ENCODE measurements around the gene C2CD4D. TPM values are rescaled to one million over a fixed set of nuclear protein-coding genes. Genes with fewer than 3 reads are reported as not detected.
"Not testable (repeated sequence)": the region's sequence is repeated elsewhere in the genome, so short reads cannot be mapped to it uniquely, and the experiment has no call there.

The C2CD4D gene
- total RNA-seq, 1 experiment from 2014 or later, result not detected

- no peak for DNase-seq (ENCODE audit: extremely low read depth, low read depth)
Observed at GRCh38 chr1:151859891-151860293, 20.3 kb upstream of the C2CD4D start.

- DNase-seq (ENCODE audit: extremely low read depth, low read depth), result no peak
Observed at GRCh38 chr1:151858886-151859665, 19.5 kb upstream of the C2CD4D start.

- DNase-seq (ENCODE audit: extremely low read depth, low read depth), result no peak
Observed at GRCh38 chr1:151858030-151858746, 18.6 kb upstream of the C2CD4D start.

GRCh38 chr1:151855933-151856332 is 16.3 kb upstream of the C2CD4D start:
- DNase-seq (ENCODE audit: extremely low read depth, low read depth), result no peak

GRCh38 chr1:151855516-151855915 is 15.9 kb upstream of the C2CD4D start:
- DNase-seq (ENCODE audit: extremely low read depth, low read depth), result not testable (repeated sequence)

DNA sequence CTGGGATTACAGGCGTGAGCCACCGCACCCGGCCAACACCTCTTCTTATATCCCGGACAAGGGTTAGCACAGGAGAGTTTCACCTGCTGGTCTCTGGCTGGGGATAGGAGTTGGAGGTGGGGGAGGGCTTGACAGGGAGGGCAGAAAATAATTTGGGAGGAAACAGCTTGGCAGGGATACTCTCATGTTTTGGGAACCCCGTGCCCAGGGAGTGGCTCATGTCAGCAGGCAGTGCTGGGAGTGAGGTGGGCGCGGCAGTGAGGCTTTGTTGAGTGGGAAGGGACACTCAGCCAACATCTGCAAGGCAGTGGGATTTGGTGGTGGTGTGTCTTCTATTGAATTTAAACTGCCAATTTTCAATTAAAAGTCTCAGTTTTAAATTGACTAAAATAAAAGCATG is 15.0 kb upstream of the C2CD4D start:
- no peak for DNase-seq (ENCODE audit: extremely low read depth, low read depth)

- no peak for DNase-seq (ENCODE audit: extremely low read depth, low read depth)
Observed at GRCh38 chr1:151853411-151853943, 13.9 kb upstream of the C2CD4D start, which contains the start of gene THEM5. Gene THEM5 (minus strand): TSS chr1:151853712. CDS start chr1:151853565, 147 bp downstream.

DNA sequence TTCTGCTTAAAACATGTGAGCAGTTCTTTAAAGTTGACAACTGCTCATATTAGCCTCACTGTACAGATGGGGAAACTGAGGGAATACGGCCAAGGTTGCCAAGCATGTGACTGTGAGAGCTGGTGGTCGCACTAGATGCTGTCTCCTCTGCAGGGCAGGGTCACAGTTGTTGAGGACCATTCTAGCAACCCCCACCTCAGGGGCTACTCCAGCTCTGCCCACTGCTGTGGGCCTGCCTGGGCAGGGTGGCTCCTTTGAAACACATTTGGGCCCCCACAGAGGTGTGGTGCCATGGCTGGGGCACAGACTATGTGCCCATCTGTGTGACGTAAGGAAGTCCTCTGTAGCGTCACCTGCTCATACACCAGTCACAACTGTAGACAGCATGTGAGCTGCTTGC is 13.1 kb upstream of the C2CD4D start:
- DNase-seq (ENCODE audit: extremely low read depth, low read depth), result no peak

DNA sequence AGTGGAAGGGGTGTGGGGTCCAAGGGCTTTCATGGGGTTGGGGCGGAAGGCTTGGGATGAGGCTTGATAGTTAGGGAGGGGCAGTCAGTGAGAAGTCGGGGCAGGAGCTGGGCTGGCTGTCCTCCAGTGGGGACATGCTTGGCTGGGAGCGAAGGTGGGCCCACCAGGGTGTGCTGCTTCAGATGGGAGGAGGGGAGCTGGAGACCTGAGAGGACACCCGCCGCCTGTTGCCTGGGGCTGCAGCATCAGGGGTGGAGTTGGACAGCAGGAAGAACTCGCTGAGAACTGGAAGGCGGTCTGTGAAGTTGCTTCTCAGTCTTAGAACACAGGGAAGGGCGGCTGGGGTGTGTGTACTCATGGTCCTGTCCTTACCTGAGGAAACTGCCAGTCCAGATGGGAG is 12.3 kb upstream of the C2CD4D start:
- DNase-seq (ENCODE audit: extremely low read depth, low read depth), result no peak

GRCh38 chr1:151849871-151850270 is 10.3 kb upstream of the C2CD4D start:
- no peak for DNase-seq (ENCODE audit: extremely low read depth, low read depth)

DNA sequence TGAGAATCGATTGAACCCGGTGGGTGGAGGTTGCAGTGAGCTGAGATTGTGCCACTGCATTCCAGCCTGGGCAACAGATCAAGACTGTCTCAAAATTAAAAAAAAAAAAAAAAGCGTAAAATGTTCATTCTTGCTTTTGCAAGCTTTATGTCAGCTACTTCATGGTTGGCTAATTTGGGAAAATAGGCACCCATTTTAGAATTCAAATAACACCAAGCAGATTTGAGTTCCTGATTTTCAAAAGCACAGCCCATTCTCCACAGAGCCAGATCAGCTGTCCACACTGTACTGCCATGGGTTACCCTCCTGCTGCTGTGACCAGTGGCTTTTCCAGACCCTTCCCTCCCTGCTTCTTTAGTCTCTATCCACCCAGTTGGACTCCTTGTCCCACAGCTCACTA is 9.5 kb upstream of the C2CD4D start:
- no peak for DNase-seq (ENCODE audit: extremely low read depth, low read depth)

DNA sequence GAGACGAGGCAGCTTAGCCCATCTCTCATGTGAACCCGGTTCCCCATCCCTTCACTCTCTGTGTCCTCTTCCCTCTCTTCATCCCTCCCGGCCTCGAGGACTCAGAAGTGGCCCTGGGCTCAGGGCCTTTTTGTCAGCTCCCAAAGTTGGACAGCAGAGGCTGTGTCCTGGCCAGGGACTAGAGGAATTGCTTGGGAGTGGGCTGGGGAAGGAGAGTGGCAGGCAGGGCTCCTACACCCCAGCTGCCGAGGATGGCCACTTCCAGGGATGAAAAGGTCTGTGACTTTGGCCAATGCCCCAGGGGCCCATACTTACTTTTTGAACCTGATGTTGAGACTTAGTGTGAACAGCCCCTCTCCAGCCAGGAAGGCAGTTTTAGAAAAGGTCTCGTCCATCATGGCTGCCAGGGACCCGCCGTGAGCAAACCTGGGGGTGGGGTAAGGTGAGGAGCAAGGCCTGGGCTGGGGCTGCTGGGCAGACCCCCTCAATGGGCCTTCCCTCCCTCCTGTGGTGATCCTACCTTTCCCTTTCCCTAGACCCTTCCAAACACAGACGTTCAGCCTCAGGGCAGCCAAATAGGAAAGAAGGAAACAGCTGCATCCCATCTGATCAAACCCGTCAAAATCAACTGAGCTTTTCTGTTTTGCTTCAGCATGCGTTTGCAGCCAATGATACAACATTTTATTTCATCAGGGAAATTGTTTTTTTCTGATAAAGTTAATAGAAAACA is 8.4 kb upstream of the C2CD4D start:
- no peak for DNase-seq (ENCODE audit: extremely low read depth, low read depth)

GRCh38 chr1:151846686-151847237 is 7.1 kb upstream of the C2CD4D start:
- no peak for DNase-seq (ENCODE audit: extremely low read depth, low read depth)

DNA sequence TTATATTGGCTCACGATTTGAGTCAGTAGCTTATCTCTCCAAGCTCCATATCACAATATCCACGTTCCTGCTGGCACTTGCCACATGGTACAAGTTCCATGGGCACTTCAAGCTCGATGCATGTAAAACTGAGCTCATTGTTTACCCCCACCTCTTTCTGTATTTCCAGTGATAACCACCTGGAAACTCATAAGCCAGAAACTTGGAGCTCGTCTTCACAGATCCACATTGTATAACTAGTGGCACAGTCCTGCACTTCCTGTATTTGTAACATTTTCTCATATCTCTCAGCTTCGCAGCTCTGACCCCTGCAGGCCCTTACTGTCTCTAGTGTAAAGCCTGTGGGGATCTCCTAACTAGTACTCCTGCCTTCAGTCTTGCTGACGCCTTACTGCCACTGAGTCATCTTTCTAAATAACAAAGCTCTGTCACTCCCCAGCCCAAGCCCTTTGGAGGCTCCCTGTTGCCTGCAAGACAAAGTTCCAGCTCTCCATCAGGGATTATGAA is 6.5 kb upstream of the C2CD4D start:
- DNase-seq (ENCODE audit: extremely low read depth, low read depth), result peak; percentile 54

GRCh38 chr1:151843398-151843797 is 3.8 kb upstream of the C2CD4D start:
- DNase-seq (ENCODE audit: extremely low read depth, low read depth), result no peak

DNA sequence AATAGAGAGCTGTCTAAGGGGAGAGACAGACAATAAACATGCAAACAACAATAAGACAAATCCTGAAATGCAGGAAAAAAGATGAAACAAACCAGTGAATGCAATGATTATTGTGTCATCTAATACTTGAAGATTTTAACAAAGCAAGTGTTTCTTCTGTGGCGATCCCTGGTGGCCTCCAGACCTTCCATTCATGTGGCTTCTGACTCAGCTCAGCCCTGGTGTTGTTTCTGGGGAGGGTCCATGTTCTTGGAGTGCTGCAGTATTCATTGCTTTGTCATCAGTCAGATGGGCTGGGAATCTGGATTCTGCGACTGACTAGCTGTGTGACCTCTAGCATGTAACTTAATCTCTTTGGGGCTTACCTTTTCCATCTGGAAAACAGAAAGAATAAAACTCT is 1.5 kb upstream of the C2CD4D start:
- no peak for DNase-seq (ENCODE audit: extremely low read depth, low read depth)

DNA sequence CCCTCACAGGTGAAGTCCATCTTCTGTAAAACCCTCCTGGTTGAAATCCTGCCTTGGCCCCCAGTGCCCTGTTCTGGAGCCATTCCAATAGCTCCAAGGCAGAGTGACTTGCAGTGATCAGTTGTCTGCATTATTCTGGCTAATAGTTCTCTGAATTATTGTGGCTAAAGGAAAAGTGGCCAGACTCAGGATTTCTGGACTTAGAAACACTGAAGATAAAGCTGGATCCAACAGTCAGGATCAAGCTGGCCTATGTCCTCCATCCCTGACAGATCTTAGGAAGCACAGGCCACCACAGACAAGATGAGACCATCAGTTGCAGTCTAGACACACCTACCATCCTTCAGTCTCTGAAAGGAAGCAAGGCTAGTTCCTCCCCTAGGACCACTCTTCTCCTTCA is 801 bp upstream of the C2CD4D start:
- DNase-seq (ENCODE audit: extremely low read depth, low read depth), result no peak

DNA sequence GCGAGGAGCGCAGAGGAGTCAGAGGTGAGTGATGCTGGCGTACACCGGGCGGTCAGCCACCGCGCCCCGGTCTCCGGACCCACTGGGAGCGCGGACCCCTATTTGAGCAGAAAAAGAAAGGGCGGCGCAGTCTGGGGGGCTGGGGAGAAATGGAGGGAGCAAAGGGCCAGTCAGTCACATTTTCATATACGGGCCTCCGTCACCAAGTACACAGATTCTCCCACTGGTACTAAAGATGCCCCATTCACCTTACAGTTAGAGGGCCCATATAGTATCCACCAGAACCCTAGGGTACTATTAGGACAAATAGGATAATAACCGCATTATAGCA is 573 bp downstream of the C2CD4D start:
- no peak for DNase-seq (ENCODE audit: extremely low read depth, low read depth)

- no peak for DNase-seq (ENCODE audit: extremely low read depth, low read depth)
Observed at GRCh38 chr1:151838222-151839081, 1.2 kb downstream of the C2CD4D start.

DNA sequence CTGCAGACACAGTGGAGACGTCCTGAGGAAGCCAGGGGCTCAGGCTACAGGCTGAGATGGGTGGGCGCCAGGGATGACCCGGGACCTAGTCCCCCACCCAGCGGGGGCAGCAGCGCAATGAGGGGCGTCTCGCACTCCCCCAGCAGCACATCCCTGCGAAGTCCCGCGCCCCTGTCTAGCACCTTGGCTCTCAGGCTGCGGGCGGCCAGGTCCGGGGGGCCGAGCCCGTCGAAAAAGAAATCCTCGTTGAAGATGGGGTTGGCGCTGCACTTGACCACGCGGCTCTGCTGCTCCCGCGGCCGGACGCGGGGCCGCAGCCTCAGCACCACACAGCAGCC is 1.8 kb downstream of the C2CD4D start:
- no peak for DNase-seq (ENCODE audit: extremely low read depth, low read depth)
